ENCODE data around the gene CD300LG. TPM values are rescaled to one million over a fixed set of nuclear protein-coding genes. Genes with fewer than 3 reads are reported as not detected.
"Not testable (repeated sequence)": the region's sequence is repeated elsewhere in the genome, so short reads cannot be mapped to it uniquely, and the experiment has no call there.

CD300LG gene
- polyA plus RNA-seq, 1 experiment: not detected

DNA sequence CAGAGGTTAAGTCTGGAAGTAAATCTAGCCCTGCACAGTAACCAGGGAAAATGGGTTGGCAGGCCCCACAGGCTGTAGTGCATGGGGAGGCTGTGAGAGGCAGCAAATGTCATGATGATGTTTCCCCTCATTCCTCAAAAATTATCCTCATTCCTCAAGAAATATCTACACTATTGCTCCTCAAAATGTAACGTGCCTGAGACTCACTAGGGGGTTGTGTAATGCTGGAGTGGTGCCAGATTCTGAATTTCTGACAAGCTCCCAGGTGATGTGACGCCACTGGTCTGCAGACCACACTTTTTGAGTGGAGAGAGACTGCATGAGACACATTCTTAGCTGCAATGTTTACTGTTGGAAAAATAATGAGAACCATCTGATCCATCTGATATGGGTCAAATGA lies 12.9 kb upstream of the CD300LG start:
- ChIA-PET CTCF (interaction anchor here (1.6 kb wide), 1 partner anchor 12 kb away, joined by 5 read pairs; the partner anchor contains the start of gene CD300LG), POLR2A (no interaction called here)
- H3K27ac ChIP-seq (ENCODE audit: low read depth, low read length): no peak overlapping the region
- no peak for TF ChIP-seq CTCF (IDR thresholded peaks at IDR 0.05; ENCODE audit: low read depth, low read length)
- H3K4me3 ChIP-seq (ENCODE audit: low read depth, low read length): no peak overlapping the region
- no peaks in the 10 kb centered on the region; the same call in 1 of the 2 replicates for H3K9me3 ChIP-seq (ENCODE audit: control insufficient read depth, insufficient read depth, low read length)
- peaks cover 2% of the 10 kb centered on the region for H3K27me3 ChIP-seq (ENCODE audit: control insufficient read depth, insufficient read depth, low read length)
- no peak for DNase-seq (ENCODE audit: low read depth, low spot score)

DNA sequence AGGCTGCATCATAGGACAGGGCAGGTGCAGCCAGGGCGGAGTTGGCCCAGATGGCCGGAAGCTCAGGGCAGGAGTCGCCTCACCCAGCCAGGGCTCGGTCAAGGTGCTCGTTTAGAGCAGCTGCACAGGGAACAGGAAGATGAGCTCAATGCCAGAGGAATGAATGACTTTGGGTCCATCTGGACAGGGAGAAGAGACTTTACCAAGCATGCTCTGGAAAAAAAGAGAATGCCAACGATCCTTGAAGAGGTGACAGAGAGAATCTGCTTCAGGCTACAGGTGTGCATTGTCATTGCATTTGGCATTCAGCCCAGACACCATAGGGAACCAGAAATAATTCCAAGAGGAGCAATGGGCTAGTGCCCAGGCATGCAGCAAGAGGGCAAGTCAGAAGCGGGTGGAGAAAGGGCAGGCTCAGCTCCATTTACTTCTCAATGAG lies 7.3 kb upstream of the CD300LG start:
- TF ChIP-seq CTCF (IDR thresholded peaks at IDR 0.05; ENCODE audit: low read depth, low read length): no peak
- no peak overlapping the region for H3K27ac ChIP-seq (ENCODE audit: low read depth, low read length)
- ChIA-PET POLR2A (no interaction called here), CTCF (no interaction called here)
- DNase-seq (ENCODE audit: low read depth, low spot score): no peak
- H3K4me3 ChIP-seq (ENCODE audit: low read depth, low read length): no peak overlapping the region
- peaks cover 9% of the 10 kb centered on the region for H3K27me3 ChIP-seq (ENCODE audit: control insufficient read depth, insufficient read depth, low read length)
- no peaks in the 10 kb centered on the region for H3K9me3 ChIP-seq (ENCODE audit: control insufficient read depth, insufficient read depth, low read length)

- DNase-seq (ENCODE audit: low read depth, low spot score): no peak
- CTCF ChIA-PET: interaction anchor here (0.5 to 1.2 kb wide), 4 partner anchors 51 to 159 kb away, joined by 3 to 5 read pairs (median 4); no protein-coding TSS in a partner anchor
- Histone ChIP-seq H3K27ac (ENCODE audit: low read depth, low read length) (no peak overlapping the region), H3K4me3 (ENCODE audit: low read depth, low read length) (no peak overlapping the region), H3K9me3 (ENCODE audit: control insufficient read depth, insufficient read depth, low read length) (no peaks in the 10 kb centered on the region), H3K27me3 (ENCODE audit: control insufficient read depth, insufficient read depth, low read length) (peaks cover 9% of the 10 kb centered on the region)
- peak; percentile 20; the same call in 1 of the 2 replicates for TF ChIP-seq CTCF (IDR thresholded peaks at IDR 0.05; ENCODE audit: low read depth, low read length)
- POLR2A ChIA-PET: no interaction called here
These were observed 6.2 kb upstream of the CD300LG start for GRCh38 chr17:43840814-43841213.

DNA sequence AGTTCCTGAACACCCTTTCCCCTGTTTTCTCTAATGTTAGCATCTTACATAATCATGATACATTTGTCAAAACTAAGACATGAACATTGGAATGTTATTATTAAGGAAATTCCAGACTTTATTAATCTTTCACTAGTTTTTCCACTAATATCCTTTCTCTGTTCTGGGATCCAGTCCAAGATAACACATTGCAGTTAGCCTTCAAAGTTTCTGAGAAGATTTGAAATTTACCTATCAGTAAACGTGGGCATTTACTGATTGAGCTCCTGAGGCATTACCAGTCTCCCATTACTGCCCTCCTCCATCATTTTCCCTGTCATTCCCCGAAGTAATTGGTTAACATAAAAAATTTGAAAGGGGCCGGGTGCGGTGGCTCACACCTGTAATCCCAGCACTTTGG lies 5.7 kb upstream of the CD300LG start:
- TF ChIP-seq CTCF (IDR thresholded peaks at IDR 0.05; ENCODE audit: low read depth, low read length): no peak
- Histone ChIP-seq H3K27ac (ENCODE audit: low read depth, low read length) (no peak overlapping the region), H3K27me3 (ENCODE audit: control insufficient read depth, insufficient read depth, low read length) (peaks cover 9% of the 10 kb centered on the region), H3K9me3 (ENCODE audit: control insufficient read depth, insufficient read depth, low read length) (no peaks in the 10 kb centered on the region), H3K4me3 (ENCODE audit: low read depth, low read length) (no peak overlapping the region)
- POLR2A ChIA-PET: interaction anchor here (0.6 kb wide), 1 partner anchor 56 kb away, joined by 3 read pairs; no protein-coding TSS in a partner anchor
- CTCF ChIA-PET: interaction anchor here (1.1 to 1.2 kb wide), 2 partner anchors 75 to 103 kb away, joined by 3 to 4 read pairs; no protein-coding TSS in a partner anchor
- no peak for DNase-seq (ENCODE audit: low read depth, low spot score)

DNA sequence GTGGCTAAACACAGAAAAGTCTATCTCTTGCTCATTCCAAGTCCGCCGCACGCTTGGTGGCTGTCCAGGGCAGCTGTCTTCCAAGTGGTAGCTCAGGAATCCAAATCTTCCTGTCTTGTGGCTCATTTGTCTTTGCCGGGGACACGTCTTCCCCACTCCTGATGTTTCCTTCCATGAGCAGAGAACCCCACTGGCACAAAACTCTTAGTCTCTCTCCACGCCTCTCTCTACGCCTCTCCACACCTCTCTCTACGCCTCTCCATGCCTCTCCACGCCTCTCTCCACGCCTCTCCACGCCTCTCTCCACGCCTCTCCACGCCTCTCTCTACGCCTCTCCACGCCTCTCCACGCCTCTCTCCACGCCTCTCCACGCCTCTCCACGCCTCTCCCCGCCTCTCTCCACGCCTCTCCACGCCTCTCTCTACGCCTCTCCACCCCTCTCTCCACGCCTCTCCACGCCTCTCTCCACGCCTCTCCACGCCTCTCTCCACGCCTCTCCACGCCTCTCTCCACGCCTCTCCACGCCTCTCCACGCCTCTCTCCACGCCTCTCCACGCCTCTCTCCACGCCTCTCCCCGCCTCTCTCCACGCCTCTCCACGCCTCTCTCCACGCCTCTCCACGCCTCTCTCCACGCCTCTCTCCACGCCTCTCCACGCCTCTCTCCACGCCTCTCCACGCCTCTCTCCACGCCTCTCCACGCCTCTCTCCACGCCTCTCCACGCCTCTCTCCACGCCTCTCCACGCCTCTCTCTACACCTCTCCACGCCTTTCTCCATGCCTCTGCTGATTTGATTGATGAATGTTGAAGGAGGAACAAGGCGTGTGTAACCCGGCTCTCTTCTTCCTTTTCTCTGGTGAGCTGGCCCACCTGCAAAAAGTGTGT lies 4.6 kb upstream of the CD300LG start:
- POLR2A ChIA-PET: interaction anchor here (0.6 kb wide), 1 partner anchor 244 kb away, joined by 4 read pairs; no protein-coding TSS in a partner anchor
- H3K9me3 ChIP-seq (ENCODE audit: control insufficient read depth, insufficient read depth, low read length); H3K27ac ChIP-seq (ENCODE audit: low read depth, low read length); H3K27me3 ChIP-seq (ENCODE audit: control insufficient read depth, insufficient read depth, low read length); H3K4me3 ChIP-seq (ENCODE audit: low read depth, low read length); DNase-seq (ENCODE audit: low read depth, low spot score): not testable (repeated sequence)
- CTCF ChIA-PET: interaction anchor here (0.7 to 1.1 kb wide), 3 partner anchors 36 to 76 kb away, joined by 3 to 6 read pairs (median 4); no protein-coding TSS in a partner anchor

Data from AG04450 (cell line).